ENCODE data around the gene COG5.

Gene COG5

GRCh38 chr7:107564553-107565298, 1.0 kb upstream of the COG5 start:
- H3K36me3 ChIP-seq (ENCODE audit: insufficient read depth) = no peaks in the 10 kb centered on the region
- no peaks in the 10 kb centered on the region for H4K20me1 ChIP-seq (ENCODE audit: insufficient read depth)
- peak overlapping the region; percentile 98 for H2AFZ ChIP-seq (ENCODE audit: low read depth)
- H3K79me2 ChIP-seq (ENCODE audit: insufficient read depth, low read depth) = peaks cover 21% of the 10 kb centered on the region; the same call in 1 of the 2 replicates
- no peak overlapping the region for H3K4me3 ChIP-seq (IDR thresholded peaks at IDR 0.05; ENCODE audit: insufficient read depth, low read depth, low read length)
- peak overlapping the region; percentile 92 for H3K9ac ChIP-seq
- no peaks in the 10 kb centered on the region for H3K27me3 ChIP-seq (ENCODE audit: insufficient read depth, low read depth)
- peaks cover 22% of the 10 kb centered on the region for H3K4me1 ChIP-seq (ENCODE audit: low read depth, poor library complexity, severe bottlenecking)
- H3K27ac ChIP-seq = peak overlapping the region; percentile 70
- H3K4me2 ChIP-seq = peak overlapping the region; percentile 75
- TF ChIP-seq CTCF (conservative IDR thresholded peaks at IDR 0.05; ENCODE audit: low read depth, low read length) = no peak

- TF ChIP-seq CTCF (conservative IDR thresholded peaks at IDR 0.05; ENCODE audit: low read depth, low read length) = no peak
- peaks cover 22% of the 10 kb centered on the region for H3K4me1 ChIP-seq (ENCODE audit: low read depth, poor library complexity, severe bottlenecking)
- peak overlapping the region; percentile 98 for H2AFZ ChIP-seq (ENCODE audit: low read depth)
Measured at GRCh38 chr7:107563081-107563774, 492 bp downstream of the COG5 start.

GRCh38 chr7:107560898-107561516, 2.7 kb downstream of the COG5 start:
- peaks cover 21% of the 10 kb centered on the region; the same call in 1 of the 2 replicates for H3K79me2 ChIP-seq (ENCODE audit: insufficient read depth, low read depth)
- H3K4me3 ChIP-seq (IDR thresholded peaks at IDR 0.05; ENCODE audit: insufficient read depth, low read depth, low read length) = no peak overlapping the region

More at GRCh38 chr7:107563081-107563774, 492 bp downstream of the COG5 start:
- Histone ChIP-seq H3K27me3 (ENCODE audit: insufficient read depth, low read depth) (no peaks in the 10 kb centered on the region), H3K4me2 (peak overlapping the region; percentile 91), H3K4me3 (IDR thresholded peaks at IDR 0.05; ENCODE audit: insufficient read depth, low read depth, low read length) (peak overlapping the region; percentile 25), H4K20me1 (ENCODE audit: insufficient read depth) (no peaks in the 10 kb centered on the region), H3K27ac (peak overlapping the region; percentile 70), H3K36me3 (ENCODE audit: insufficient read depth) (no peaks in the 10 kb centered on the region), H3K9ac (peak overlapping the region; percentile 92), H3K79me2 (ENCODE audit: insufficient read depth, low read depth) (peaks cover 21% of the 10 kb centered on the region; the same call in 1 of the 2 replicates)

More at GRCh38 chr7:107560898-107561516, 2.7 kb downstream of the COG5 start:
- Histone ChIP-seq H3K27me3 (ENCODE audit: insufficient read depth, low read depth) (no peaks in the 10 kb centered on the region), H3K36me3 (ENCODE audit: insufficient read depth) (no peaks in the 10 kb centered on the region), H4K20me1 (ENCODE audit: insufficient read depth) (no peaks in the 10 kb centered on the region), H3K9ac (no peak overlapping the region), H2AFZ (ENCODE audit: low read depth) (no peak overlapping the region), H3K4me2 (no peak overlapping the region), H3K4me1 (ENCODE audit: low read depth, poor library complexity, severe bottlenecking) (peaks cover 22% of the 10 kb centered on the region), H3K27ac (no peak overlapping the region)
- TF ChIP-seq CTCF (conservative IDR thresholded peaks at IDR 0.05; ENCODE audit: low read depth, low read length) = no peak

Measured in KMS-11 (cell line).